DMS 273 (cell line): ENCODE data around the gene SLC25A22.

Experiments used
- DNase-seq: peaks from one replicate; lab custom pipeline; 2025; ENCODE audit not compliant: unreplicated experiment; lab: John Stamatoyannopoulos, UW

The SLC25A22 gene

DNA sequence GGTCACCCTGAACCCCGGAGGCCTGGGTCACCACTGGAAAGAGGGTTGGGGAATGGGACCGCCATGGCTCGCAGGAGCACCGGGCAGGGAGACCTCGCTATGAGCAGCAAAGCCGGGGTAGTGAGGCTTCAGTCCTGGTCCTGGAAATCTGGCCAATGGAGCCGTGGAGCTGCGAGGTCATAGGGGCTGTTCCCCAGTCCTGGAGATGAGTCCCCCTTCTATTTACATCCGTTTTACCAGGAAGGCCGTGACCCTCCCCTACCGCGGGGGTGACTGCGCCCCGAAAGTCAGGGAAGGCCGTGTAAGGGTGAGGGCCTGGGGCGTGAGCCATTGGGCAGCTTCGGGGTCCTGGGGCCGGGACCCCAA lies 6.5 kb upstream of the SLC25A22 start:
- no peak for DNase-seq

DNA sequence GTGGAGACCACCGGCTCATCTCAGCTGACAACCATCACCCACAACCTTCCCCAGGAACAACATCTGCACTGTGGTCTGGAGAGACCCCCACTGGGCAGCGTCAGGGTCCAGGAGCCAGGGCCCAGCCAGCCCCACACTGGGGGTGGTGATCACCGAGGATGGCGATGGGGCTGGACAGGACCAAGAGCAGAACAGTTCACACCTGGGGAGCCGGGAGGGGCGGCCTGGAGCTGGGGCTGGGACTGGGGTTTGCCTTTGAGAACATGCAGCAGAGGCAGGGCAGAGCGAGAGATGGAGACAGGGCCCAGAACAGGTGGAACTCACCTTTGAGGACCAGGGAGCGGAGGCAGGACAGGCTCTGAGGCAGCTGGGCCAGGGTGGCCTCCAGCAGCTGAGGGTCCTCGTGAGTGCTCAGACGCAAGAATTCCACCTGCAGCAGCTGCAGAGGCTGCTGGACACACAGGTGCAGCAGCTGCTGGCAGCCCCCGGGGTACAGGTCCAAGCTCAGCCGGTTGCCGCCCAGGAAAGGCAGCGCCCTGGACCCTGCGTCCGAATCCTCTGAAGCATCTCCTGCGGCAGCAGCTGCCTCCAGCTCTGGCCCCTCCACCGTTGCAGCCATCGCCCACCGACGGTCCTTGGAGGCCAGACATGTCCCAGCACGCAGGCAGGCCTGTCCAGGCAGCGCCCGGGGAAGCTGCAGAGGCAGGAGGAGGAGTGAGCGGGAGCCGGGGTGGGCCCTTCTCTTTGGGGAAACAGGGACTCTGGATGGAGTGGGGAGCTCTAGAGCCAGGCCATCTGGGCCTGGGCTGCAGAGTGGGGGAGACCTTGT lies 5.9 kb upstream of the SLC25A22 start:
- DNase-seq: peak; percentile 81

DNA sequence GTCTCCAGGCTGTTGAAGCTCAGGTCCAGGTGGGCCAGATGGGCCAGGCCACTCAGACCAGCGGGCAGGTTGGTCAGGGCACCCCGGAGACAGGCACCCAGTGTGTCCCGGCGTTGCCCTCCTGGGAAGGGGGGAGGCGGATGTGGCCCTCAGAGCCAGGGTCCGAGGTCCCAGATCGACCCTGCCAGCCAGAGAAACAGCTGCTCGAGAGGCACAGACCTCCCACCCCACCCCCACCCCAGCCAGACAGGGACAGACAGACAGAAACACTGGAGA lies 5.3 kb upstream of the SLC25A22 start:
- DNase-seq: no peak

DNA sequence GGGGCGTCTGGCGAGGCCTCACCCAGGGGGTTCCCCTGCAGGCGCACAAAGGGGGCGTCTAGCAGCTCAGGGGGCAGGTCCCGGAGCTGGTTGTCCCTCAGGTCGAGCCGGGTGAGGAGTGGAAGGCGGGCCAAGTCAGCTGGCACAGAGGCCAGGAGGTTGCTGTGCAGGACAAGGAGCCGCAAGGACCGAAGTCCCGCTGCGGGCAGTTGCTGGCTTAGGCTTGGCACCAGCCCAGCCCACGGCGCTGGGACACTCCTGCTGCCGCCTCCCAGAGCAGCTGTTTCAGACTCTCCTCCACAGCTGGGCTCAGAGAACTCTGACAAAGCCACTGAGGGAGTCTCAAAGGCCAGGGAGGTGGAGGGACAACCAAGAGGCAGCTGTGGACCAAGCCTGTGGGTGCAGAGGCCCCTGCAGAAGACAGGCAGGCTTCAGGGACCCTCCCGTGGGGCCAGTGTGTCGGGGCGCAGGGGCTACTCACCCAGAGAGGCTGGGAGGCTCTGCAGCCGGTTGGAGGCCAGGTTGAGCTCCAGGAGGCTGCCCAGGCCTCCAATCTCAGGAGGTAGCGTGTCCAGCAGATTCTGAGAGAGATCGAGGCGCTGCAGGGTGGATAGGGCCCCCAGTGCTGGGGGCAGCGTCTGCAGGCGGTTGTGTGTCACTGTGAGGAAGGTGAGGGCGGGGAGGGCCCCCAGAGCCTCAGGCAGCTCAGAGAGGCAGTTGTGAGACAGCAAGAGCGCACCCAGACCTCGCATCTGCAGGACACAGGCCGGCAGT lies 4.8 kb upstream of the SLC25A22 start:
- DNase-seq: peak; percentile 57

DNA sequence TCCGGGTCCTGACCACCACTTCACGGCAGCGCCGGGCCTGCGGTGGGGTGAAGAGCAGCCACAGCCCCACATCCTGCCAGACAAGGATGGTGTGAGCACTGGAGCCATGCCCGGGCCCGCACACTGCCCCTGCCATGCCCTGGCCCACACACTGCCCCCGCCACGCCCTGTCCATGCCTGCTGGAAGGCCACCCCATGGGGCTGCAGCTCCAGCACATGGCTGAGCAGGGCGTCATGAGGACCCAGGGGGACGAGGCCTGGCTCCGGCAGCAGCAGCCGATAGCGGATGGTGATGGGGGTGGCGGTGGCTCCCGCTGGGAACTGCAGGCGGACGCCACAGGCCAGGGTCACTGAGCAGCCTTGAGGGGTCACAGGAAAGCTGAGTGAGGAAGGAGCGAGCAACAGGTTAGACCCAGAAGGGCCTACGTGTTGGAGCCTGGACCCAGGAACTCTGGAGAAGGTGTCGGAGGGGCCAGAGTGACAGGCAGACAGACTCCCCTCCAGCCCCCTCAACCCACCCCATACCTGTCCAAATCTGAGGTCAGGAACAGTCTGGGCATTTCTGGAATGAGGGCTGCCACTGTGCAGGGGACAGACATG lies 4.0 kb upstream of the SLC25A22 start:
- DNase-seq: no peak

DNA sequence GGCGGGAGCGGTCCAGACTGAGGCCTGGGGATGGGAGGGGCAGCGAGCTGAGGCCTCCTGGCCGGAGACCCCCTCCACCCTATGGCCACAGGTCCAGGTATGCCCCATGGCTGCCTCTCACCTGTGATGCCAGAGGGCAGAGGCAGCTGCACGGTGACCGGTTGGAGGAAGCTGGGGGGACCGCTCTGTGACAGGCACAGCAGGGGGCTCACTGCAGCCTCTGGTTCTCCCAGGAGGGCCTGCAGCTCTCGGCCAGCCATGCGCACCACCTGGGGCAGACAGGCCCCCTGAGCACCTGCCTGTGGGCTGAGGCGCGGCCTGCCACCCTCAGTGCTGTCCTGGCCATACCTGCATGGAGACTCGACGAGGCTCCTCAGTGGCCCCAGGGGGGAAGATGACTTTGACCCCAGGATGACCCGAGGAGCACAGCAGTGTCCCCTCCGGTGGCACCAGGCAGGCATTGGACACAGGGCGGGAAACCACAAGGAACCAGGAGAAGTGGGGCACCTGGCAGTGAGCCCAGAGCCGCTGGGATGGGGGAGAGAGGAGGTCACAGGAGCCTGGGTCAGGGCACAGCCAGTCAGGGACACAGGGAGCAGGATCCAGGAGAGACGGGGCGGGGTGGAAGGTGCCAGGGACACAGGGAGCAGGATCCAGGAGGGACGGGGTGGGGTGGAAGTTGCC lies 3.2 kb upstream of the SLC25A22 start:
- no peak for DNase-seq

DNA sequence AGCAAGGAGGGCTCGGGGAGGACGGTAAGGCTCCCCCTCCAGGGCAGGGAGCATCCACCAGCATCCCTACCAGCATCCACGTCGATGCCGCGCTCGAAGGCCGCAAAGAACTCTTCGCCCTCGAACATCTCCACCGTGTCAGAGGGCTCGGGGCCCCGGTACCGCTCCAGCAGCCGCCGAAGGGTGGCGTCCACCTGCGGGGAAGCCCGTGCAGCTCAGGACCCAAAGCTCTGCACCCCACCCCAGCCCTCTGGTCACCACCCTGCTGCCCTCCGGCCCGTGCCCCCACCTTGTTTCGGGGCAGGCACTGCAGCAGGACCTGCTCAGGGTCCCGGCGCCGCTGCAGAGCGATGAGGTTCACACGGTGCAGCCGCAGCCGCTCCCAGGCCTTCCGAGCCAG lies 2.4 kb upstream of the SLC25A22 start:
- no peak for DNase-seq

DNA sequence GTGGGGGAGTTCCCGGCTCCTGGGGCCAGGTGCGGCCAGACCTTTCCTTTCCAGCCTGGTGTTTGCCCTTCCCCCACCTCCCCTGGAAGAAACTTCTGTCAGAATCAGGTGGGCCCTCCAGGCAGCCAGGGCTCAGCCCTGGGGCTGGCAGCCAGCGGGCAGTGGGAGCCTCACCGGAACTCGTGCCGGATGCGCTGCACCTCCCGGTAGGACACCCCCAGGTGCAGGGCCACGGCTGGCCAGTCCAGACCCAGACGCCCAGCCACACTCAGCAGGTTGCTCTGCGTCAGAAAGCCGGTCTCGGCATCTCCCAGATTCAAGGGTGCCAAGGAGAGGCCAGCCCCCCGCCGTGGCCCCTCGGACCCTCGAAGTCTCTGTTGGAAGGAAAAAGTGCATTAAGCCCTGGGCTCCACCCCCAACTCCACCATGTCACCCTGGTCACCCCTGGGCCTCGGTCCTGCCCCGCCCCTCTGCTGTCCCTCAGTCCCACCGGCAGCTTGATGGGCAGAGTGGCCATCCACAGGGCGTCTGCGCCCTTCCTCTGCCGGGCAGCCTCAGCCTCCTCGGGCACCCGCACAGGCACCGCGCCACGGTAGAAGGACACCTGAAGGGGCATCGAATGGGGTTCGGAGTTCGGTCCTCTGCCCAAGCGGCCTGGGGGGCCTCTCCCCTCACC lies 1.7 kb upstream of the SLC25A22 start:
- no peak for DNase-seq

DNA sequence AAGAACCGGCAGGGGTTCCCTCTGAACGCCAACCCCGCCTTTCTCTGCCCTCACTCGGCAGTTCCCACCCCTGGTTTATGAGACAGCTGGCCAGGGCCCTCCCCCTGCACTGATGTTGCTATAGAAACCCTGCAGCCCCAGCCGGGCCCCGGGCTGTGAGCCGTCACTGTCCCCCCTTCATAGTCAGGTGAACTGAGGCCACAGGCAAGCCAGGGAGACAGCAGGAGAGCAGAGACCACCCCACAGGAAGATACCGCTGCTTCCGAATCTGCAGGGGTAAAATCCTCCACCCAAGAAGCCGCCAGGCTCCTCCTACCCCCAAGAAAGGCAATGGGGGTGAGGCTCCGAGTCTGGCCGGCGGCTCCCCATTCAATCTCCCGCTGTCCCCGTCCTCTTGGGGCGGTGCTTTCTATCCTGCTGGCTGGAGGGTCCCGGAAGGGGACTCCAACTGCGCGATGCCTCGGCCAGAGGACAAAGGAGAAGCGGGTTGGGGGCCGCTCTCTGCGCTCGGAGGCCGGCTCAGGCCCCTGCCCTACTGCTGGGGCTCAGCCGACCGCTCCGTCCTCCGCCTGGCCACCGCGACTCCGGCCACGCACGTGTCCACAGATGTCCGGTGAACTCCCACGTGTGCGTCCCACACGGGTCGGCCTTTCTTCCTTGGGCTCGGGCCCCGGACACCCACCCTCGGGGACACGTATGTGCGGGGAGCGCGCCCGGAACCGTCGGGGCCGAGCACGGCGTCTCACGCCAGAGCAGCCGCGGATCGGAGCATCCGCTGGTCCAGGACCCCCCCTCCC lies 587 bp downstream of the SLC25A22 start:
- DNase-seq: peak; percentile 93

DNA sequence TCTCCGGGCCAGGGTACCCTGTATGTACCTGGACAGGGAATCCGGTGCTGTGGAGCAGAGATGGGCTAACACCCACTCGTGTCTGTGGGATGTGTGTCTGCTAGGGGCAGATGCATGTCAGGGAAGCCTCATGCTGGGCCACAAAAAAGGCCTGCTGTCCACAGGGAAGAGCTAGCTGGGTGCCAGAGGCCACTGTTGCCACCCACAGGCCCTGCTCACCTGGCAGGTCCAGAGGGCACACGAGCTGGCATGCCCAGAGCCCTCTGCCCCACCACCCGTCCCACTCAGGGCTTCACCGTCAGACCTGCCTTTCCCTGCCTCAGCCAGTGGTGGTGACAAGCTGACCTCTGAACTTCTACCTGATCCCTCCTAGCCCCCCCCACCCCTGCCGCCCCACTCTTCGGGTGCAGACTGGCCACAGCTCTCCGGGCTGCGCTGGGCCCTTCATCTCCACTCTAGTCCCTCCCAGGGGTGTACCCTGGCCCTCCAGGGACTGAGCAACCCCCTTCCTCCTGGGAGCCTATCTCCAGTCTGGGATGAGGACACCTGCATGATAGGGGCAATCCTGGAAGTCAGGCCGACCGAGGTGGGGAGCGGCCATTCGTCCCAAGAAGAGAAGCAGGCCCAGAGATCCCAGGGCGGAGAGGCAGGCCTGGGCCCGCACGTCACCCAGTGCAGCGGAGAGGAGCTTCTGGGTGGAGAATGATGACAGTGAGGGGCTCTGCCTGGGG lies 1.4 kb downstream of the SLC25A22 start:
- DNase-seq: no peak

DNA sequence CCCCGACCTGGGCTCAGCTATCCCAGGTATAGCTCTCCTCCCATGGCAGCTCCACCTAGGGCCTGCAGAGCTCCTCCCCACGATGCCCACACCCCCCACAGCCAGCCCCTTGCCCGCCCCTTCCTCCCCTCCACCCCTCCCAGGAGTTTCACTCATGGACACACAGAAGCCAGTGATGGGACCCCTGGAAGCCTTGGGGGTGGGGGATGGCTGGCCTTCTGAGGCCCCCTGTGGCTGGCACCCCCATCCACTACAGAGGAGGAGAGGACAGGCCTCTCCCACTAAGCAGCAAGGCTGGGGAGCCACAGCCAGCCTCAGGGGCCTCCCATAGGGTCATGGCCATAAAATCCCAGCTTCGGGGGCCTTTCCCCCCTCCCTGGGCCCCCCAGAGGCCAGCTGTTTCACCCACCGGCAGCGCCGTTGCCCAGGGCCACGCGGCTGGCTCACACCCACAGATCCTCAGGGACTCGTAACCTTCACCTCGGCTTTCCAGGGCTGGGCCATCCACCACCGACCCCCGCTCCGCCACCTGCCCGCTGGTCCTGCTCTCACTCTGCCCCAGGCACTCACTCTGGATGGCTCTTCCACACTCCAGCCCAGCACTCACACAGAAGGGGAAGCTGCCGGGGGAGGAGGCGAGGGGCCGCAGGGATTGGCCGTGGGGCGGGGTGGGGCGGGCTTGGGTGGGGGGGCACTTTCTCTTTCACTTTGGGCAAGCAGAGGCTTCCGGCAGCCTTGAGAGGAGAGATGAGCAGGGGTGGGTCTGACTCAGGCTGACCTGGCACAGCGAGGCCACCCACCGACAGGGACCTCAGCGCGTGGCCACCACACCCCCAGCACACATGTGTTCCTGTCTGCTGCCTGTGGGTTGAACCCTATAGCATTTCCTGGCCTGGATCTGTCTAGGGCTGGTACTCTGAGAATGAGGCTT lies 2.2 kb downstream of the SLC25A22 start:
- peak; percentile 89 for DNase-seq

DNA sequence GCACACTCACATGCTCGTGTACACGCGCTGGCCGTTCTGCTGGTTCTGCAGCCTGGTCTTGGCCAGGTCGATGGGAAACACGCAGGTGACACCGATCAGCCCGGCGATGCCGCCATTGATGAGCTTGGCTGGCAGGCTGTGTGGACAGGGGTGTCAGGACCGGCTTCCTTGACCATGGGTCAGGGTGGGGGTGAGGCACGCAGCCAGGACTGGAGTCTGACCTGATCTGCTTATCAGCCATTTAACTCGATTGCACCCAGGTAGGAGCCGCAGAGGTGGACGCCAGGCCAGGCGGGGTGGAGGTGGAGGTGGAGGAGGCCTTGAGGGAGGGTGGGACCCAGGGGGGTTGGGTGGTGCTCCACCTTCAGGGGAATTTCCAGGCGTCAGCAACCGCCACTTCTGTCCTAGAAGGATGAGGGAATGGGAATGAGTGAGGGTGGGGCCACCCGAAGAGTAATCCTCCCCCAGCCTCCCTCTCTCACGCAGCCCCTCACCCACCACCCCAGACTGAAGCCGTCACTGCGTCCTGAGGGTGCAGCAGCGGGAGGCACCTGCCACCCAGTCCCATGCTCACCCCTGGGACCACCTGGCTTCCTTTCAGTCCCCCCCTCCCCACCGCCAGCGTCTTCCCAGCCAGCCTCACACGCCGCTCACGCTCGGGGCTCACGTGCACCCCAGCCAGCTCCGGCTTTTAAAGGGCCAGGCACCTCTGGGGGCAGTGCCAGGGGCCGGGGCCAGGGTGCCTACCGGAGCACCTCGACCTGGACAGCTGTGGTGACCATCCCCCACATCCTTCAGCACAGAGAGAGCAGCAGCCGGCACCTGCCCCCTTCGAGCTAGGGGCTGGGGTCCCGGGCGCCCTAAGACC lies 3.1 kb downstream of the SLC25A22 start:
- peak; percentile 81 for DNase-seq

DNA sequence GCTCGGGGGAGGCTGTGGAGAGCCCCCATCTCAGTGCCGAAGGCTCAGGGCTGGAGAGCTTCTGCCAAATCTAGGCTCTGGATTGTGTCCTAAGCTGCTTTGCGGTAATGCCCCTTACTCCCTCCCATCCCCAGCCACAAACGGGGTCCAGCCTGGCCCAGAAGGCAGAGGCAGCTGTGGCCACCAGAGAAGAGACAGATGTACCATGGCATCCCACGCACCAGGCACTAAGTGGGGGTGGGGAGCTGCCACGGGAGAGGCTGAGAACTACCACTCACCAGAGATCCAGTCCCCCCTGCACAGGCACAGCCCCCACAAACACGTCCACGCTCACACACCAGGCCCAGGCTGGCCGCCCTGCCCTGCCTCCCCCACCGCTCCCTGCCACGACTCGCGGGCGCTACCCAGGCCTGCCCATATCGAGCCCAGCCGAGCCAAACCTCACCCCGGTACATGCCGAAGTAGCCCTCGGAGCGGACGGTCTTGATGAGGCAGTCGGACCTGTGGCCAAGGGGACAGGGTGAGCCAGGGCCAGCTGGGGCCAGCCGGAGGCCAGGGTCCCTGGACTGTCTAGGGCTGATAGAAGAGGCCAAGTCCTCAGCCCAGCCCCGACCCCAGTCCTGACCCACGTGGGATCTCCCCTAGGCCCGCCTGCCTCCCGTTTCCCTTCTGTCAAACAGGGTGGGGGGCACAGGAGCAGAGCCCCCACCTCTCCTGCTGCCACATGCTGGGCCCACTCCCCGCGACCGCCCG lies 3.9 kb downstream of the SLC25A22 start:
- DNase-seq: peak; percentile 67

DNA sequence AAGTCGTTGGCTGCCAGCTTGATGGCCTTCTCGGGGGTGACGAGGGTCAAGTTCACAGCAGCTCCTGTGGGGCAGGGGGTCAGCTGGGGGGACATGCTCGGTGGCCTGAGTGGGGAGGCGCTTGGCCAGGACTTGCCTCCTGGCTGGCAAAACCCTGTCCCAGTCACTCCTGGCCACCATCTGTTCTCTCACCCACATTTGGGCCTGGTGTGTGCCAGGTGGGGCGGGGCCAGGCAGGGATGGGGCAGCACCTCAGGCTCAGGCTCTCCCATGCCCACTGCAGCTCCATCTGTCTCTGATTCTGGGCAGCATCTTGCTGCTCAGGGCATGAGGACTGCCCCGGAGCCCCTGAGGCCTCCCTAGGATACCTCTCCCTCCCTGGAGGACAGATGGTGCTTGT lies 4.5 kb downstream of the SLC25A22 start:
- DNase-seq: peak; percentile 95

DNA sequence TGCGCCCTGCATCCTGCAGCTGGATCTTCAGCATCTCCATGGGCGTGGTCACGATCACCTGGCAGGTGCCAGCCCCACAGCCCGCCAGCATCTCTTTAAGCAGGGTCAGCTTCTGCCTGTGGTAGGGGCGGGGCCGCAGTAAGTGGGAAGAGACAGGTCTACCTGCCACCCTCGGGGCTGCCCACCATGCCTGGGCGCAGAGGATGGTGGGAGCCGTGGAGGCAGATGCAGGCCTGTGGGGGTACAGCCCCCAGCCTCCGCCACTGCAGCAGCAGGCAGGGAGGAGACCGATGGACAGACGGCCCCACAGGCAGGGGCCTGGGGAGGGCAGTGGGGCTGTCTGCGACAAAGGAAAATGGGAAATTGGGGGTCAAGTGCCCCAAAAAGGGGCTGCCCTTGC lies 5.2 kb downstream of the SLC25A22 start:
- DNase-seq: no peak

DNA sequence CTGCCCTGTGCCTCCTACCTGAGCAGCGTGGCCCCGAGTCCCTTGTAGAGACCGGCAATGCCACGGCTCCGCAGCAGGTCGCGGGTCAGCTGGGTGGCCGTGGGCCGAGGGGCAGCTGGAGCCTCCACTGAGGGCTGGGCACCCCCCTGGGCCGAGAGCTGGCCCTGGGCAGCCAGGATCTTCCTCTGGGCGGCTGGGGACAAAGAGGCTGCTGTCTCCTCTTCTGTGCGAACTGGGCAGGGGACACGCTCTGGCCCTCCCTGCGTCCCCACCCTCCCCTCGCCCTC lies 5.6 kb downstream of the SLC25A22 start:
- no peak for DNase-seq
